GM21360 (cell line): ENCODE measurements around the gene EPRS1.
"Not testable (repeated sequence)": the region's sequence is repeated elsewhere in the genome, so short reads cannot be mapped to it uniquely, and the experiment has no call there.

Experiments
- ATAC-seq: cut with Tn5 transposase; IDR thresholded peaks from one replicate; pipeline ENCODE4 v1.9.1; 2021; ENCODE audit warnings: mild to moderate bottlenecking, moderate library complexity; ENCODE audit not compliant: unreplicated experiment

Gene EPRS1

GRCh38 chr1:220040028-220040596 lies 6.2 kb downstream of the EPRS1 start:
- ATAC-seq: no peak

- no peak for ATAC-seq
Measured at GRCh38 chr1:220038640-220039039, 7.7 kb downstream of the EPRS1 start.

GRCh38 chr1:220037810-220038209 lies 8.5 kb downstream of the EPRS1 start:
- not testable (repeated sequence) for ATAC-seq

- no peak for ATAC-seq
Measured at GRCh38 chr1:220032911-220033310, 13.4 kb downstream of the EPRS1 start.

- ATAC-seq: no peak
Measured at GRCh38 chr1:220031287-220031686, 15.0 kb downstream of the EPRS1 start.

- no peak for ATAC-seq
Measured at GRCh38 chr1:220028346-220028895, 17.9 kb downstream of the EPRS1 start.

- ATAC-seq: no peak
Measured at GRCh38 chr1:220019071-220019470, 27.2 kb downstream of the EPRS1 start.

- ATAC-seq: no peak
Measured at GRCh38 chr1:220013497-220013896, 32.8 kb downstream of the EPRS1 start.

- no peak for ATAC-seq
Measured at GRCh38 chr1:220012259-220012658, 34.0 kb downstream of the EPRS1 start.

- ATAC-seq: no peak
Measured at GRCh38 chr1:220011620-220012019, 34.7 kb downstream of the EPRS1 start.

GRCh38 chr1:220007438-220007837 lies 38.9 kb downstream of the EPRS1 start:
- ATAC-seq: no peak

GRCh38 chr1:220005489-220005888 lies 40.8 kb downstream of the EPRS1 start:
- no peak for ATAC-seq

- no peak for ATAC-seq
Measured at GRCh38 chr1:220003610-220004299, 42.5 kb downstream of the EPRS1 start.

GRCh38 chr1:220003015-220003414 lies 43.3 kb downstream of the EPRS1 start:
- ATAC-seq: no peak

GRCh38 chr1:220001095-220001501 lies 45.2 kb downstream of the EPRS1 start:
- ATAC-seq: no peak

- no peak for ATAC-seq
Measured at GRCh38 chr1:219999821-220000220, 46.5 kb downstream of the EPRS1 start.
